KMS-11 (cell line): ENCODE data around the gene MAP2K5.

Source experiments
- H2AFZ ChIP-seq: fragments of 200-600 bp; sonication (generic); 2 replicates; pipeline ENCODE4 v1.6.1; 2016; ENCODE audit warnings: antibody characterized with exemption, mixed run types, low read depth
- H3K27ac ChIP-seq: fragments of 200-600 bp; sonication (generic); 2 replicates; pipeline ENCODE4 v1.6.1; 2016; ENCODE audit warnings: mild to moderate bottlenecking, mixed run types
- H3K27me3 ChIP-seq: fragments of 200-600 bp; sonication (generic); 2 replicates; pipeline ENCODE4 v1.6.1; 2017; ENCODE audit warnings: mild to moderate bottlenecking, low read depth, mixed run types, moderate library complexity; ENCODE audit not compliant: insufficient read depth
- H3K36me3 ChIP-seq: fragments of 200-600 bp; sonication (generic); 2 replicates; pipeline ENCODE4 v1.6.1; 2017; ENCODE audit warnings: mild to moderate bottlenecking, mixed run types; ENCODE audit not compliant: insufficient read depth
- H3K4me1 ChIP-seq: fragments of 200-600 bp; sonication (generic); 2 replicates; pipeline ENCODE4 v1.6.1; 2016; ENCODE audit warnings: mild to moderate bottlenecking, low read depth, mixed run types; ENCODE audit not compliant: poor library complexity, severe bottlenecking
- H3K4me2 ChIP-seq: fragments of 200-600 bp; sonication (generic); 2 replicates; pipeline ENCODE4 v1.7.0; 2016; ENCODE audit warnings: mild to moderate bottlenecking, mixed run types
- H3K4me3 ChIP-seq: fragments of 200-600 bp; sonication (generic); IDR thresholded peaks from 2 replicates; pipeline ENCODE4 v1.6.1; 2017; ENCODE audit warnings: low read depth, low read length, mixed read lengths; ENCODE audit not compliant: insufficient read depth
- H3K79me2 ChIP-seq: fragments of 200-600 bp; sonication (generic); 2 replicates; pipeline ENCODE4 v1.6.1; 2016; ENCODE audit warnings: low read depth, mixed run types; ENCODE audit not compliant: insufficient read depth
- H3K9ac ChIP-seq: fragments of 200-600 bp; sonication (generic); 2 replicates; pipeline ENCODE4 v1.6.1; 2016; ENCODE audit warnings: mild to moderate bottlenecking, mixed run types
- H4K20me1 ChIP-seq: fragments of 200-600 bp; sonication (generic); 2 replicates; pipeline ENCODE4 v1.6.1; 2016; ENCODE audit warnings: mild to moderate bottlenecking, mixed run types; ENCODE audit not compliant: insufficient read depth
- TF ChIP-seq, protein P1 (sequence below): fragments of 200-600 bp; sonication (generic); conservative IDR thresholded peaks from 2 replicates; pipeline ENCODE4 v1.6.1; 2017; ENCODE audit warnings: low read depth, mild to moderate bottlenecking, antibody characterized with exemption, low read length, moderate library complexity, mixed read lengths

MAP2K5 gene

DNA sequence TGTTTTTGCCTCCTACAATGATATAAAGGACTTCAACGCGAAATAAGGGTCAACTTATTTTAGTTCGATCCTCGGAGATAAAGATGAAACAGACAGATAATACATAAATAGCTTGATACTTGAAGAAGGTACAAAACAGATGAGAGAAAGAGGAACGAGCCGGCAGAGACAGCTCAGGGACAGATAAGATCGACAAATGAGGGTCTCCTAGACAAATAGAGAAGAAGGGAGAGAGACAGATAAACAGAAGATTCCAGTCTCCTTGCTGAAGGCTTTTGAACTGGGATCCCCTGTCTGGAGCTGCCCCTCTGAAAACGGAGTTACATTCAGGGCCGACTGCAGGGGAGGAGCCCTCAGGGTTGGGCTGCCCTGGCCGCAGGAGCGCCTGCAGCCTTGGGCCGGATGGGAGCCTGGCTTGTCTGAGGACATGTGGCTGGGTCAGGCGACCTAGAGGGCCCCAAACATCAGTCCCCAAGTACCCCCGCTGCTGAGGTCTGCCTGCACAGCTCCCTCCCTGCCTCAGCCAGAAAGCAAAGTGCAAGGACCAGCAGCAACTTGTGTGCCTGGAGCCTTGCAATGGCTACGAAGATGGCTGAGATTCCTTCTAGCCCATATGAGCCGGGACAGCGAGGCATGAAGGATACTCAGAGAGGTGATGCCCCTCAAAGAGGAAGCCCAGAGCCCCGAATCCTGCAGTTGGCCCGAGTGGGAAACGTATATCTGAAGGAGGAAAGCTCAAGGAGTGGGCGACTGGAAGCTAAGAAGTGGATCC is 281.9 kb downstream of the MAP2K5 start:
- Histone ChIP-seq H3K27ac (no peak overlapping the region), H3K4me1 (no peaks in the 10 kb centered on the region), H3K79me2 (no peaks in the 10 kb centered on the region), H3K4me3 (no peak overlapping the region), H4K20me1 (no peaks in the 10 kb centered on the region), H2AFZ (no peak overlapping the region), H3K4me2 (no peak overlapping the region), H3K9ac (no peak overlapping the region), H3K36me3 (no peaks in the 10 kb centered on the region), H3K27me3 (peaks cover 3% of the 10 kb centered on the region; the same call in 1 of the 2 replicates)
- TF ChIP-seq, protein P1, sequence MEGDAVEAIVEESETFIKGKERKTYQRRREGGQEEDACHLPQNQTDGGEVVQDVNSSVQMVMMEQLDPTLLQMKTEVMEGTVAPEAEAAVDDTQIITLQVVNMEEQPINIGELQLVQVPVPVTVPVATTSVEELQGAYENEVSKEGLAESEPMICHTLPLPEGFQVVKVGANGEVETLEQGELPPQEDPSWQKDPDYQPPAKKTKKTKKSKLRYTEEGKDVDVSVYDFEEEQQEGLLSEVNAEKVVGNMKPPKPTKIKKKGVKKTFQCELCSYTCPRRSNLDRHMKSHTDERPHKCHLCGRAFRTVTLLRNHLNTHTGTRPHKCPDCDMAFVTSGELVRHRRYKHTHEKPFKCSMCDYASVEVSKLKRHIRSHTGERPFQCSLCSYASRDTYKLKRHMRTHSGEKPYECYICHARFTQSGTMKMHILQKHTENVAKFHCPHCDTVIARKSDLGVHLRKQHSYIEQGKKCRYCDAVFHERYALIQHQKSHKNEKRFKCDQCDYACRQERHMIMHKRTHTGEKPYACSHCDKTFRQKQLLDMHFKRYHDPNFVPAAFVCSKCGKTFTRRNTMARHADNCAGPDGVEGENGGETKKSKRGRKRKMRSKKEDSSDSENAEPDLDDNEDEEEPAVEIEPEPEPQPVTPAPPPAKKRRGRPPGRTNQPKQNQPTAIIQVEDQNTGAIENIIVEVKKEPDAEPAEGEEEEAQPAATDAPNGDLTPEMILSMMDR = no peak

GRCh38 chr15:67824976-67825880 is 282.7 kb downstream of the MAP2K5 start, which contains the start of gene SKOR1:
SKOR1 (plus strand) TSS chr15:67825509; CDS start chr15:67825603, 94 bp downstream.
- TF ChIP-seq, protein P1 = no peak
- Histone ChIP-seq H3K9ac (no peak within 1 kb of the TSS), H2AFZ (no peak within 1 kb of the TSS), H3K79me2 (no peaks in the 10 kb centered on the region), H3K36me3 (no peaks in the 10 kb centered on the region), H4K20me1 (no peaks in the 10 kb centered on the region), H3K4me3 (no peak within 1 kb of the TSS), H3K27me3 (peaks cover 3% of the 10 kb centered on the region; the same call in 1 of the 2 replicates), H3K4me1 (no peaks in the 10 kb centered on the region), H3K27ac (no peak within 1 kb of the TSS), H3K4me2 (no peak within 1 kb of the TSS)

DNA sequence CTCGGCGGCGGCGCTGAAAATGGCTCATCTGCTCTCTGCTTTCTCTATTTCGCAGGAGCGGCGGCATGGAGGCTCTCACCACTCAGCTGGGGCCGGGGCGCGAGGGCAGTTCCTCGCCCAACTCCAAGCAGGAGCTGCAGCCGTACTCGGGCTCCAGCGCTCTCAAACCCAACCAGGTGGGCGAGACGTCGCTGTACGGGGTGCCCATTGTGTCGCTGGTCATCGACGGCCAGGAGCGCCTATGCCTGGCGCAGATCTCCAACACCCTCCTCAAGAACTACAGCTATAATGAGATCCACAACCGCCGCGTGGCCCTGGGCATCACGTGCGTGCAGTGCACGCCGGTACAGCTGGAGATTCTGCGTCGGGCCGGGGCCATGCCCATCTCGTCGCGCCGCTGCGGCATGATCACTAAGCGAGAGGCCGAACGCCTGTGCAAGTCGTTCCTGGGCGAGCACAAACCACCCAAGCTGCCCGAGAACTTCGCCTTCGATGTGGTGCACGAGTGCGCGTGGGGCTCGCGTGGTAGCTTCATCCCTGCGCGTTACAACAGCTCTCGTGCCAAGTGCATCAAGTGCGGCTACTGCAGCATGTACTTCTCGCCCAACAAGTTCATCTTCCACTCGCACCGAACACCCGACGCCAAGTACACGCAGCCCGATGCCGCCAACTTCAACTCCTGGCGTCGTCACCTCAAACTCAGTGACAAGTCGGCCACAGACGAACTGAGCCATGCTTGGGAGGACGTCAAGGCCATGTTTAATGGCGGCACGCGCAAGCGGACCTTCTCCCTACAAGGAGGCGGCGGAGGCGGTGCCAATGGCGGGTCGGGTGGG is 283.6 kb downstream of the MAP2K5 start:
- Histone ChIP-seq H3K27me3 (peaks cover 3% of the 10 kb centered on the region; the same call in 1 of the 2 replicates), H3K36me3 (no peaks in the 10 kb centered on the region), H3K79me2 (no peaks in the 10 kb centered on the region), H4K20me1 (no peaks in the 10 kb centered on the region), H3K9ac (no peak overlapping the region), H2AFZ (no peak overlapping the region), H3K4me2 (no peak overlapping the region), H3K4me3 (no peak overlapping the region), H3K27ac (no peak overlapping the region), H3K4me1 (no peaks in the 10 kb centered on the region)
- TF ChIP-seq, protein P1 = no peak
